Measurements from ENCODE around the gene HOOK1.
"Not testable (repeated sequence)": the region's sequence is repeated elsewhere in the genome, so short reads cannot be mapped to it uniquely, and the experiment has no call there.

Gene HOOK1

DNA sequence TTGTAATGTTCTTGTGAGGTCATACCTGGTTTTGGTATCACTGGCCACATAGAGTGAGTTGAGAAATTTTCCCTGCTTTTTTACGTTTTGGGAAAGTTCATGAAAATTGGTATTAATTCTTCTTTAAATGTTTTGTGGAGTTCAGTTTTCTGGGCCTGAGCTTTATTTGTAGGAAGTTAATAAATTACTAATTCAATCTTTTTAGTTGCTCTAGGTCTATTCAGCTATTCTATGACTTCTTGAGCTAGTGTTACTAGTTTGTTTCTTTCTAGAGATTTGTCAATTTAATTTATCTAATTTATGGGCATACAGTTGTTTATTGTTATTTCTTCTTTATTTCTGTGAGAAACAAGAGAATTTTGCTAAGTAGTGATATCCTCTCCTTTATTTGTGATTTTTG lies 37.4 kb downstream of the HOOK1 start:
- no peaks in the 10 kb centered on the region for H3K36me3 ChIP-seq (ENCODE audit: control insufficient read depth in 5 of 5, insufficient read depth in 5 of 5, low read length in 5 of 5)
- H3K27ac ChIP-seq (ENCODE audit: low read depth, low read length): no peak overlapping the region
- no peaks in the 10 kb centered on the region for H3K4me1 ChIP-seq (ENCODE audit: control insufficient read depth in 5 of 5, insufficient read depth in 5 of 5, low read length in 5 of 5)
- H3K4me3 ChIP-seq (ENCODE audit: low read depth in 1 of 5, low read length in 5 of 5): no peak overlapping the region
- no peaks in the 10 kb centered on the region for H3K27me3 ChIP-seq (ENCODE audit: control insufficient read depth in 5 of 5, insufficient read depth in 4 of 5, low read length in 5 of 5)
- H3K9me3 ChIP-seq (ENCODE audit: control insufficient read depth in 5 of 5, low read length in 5 of 5): no peaks in the 10 kb centered on the region
- no peak overlapping the region for H3K9ac ChIP-seq (ENCODE audit: low read length in 5 of 5)

GRCh38 chr1:59855297-59855696 lies 40.5 kb downstream of the HOOK1 start:
- H3K27ac ChIP-seq (ENCODE audit: low read depth, low read length); H3K9me3 ChIP-seq (ENCODE audit: control insufficient read depth in 5 of 5, low read length in 5 of 5); H3K36me3 ChIP-seq (ENCODE audit: control insufficient read depth in 5 of 5, insufficient read depth in 5 of 5, low read length in 5 of 5): not testable (repeated sequence)

DNA sequence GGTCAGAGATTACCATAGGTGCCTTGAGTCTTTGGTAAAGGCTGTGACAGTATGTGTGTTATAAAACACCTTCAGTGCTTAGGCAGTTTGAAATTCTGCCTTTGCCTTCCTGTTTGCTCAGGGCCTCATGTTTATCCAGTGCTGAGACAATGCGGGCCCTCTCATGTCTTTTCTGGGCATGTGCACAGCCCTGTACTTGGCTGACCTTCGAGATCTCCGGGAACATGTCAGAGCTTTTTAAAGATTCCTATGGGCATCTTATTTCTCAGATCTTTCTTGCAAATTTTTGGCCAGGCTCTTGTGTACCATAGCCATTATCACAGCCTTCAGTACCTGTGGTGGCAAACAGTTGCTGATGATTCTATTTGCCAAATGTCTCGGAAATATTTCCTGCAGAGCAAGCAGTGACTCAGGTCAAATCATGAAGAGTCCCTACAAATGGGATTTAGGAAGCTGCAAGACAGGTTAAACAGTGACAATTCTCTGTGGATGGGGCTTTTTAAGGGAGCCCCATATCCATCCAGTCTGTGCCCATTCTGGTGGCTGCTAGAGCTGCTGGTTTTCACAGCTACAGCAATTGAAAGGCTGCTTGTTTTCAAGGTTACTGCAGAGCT lies 42.1 kb downstream of the HOOK1 start:
- Histone ChIP-seq H3K4me3 (ENCODE audit: low read depth in 1 of 5, low read length in 5 of 5) (no peak overlapping the region), H3K27ac (ENCODE audit: low read depth, low read length) (no peak overlapping the region), H3K9me3 (ENCODE audit: control insufficient read depth in 5 of 5, low read length in 5 of 5) (no peaks in the 10 kb centered on the region), H3K4me1 (ENCODE audit: control insufficient read depth in 5 of 5, insufficient read depth in 5 of 5, low read length in 5 of 5) (no peaks in the 10 kb centered on the region), H3K36me3 (ENCODE audit: control insufficient read depth in 5 of 5, insufficient read depth in 5 of 5, low read length in 5 of 5) (no peaks in the 10 kb centered on the region), H3K27me3 (ENCODE audit: control insufficient read depth in 5 of 5, insufficient read depth in 4 of 5, low read length in 5 of 5) (no peaks in the 10 kb centered on the region), H3K9ac (ENCODE audit: low read length in 5 of 5) (no peak overlapping the region)

More at GRCh38 chr1:59855297-59855696, 40.5 kb downstream of the HOOK1 start:
- H3K9ac ChIP-seq (ENCODE audit: low read length in 5 of 5); H3K4me1 ChIP-seq (ENCODE audit: control insufficient read depth in 5 of 5, insufficient read depth in 5 of 5, low read length in 5 of 5); H3K27me3 ChIP-seq (ENCODE audit: control insufficient read depth in 5 of 5, insufficient read depth in 4 of 5, low read length in 5 of 5); H3K4me3 ChIP-seq (ENCODE audit: low read depth in 1 of 5, low read length in 5 of 5): not testable (repeated sequence)

GRCh38 chr1:59857679-59858354 lies 43.1 kb downstream of the HOOK1 start:
- Histone ChIP-seq H3K9me3 (ENCODE audit: control insufficient read depth in 5 of 5, low read length in 5 of 5) (no peaks in the 10 kb centered on the region), H3K4me3 (ENCODE audit: low read depth in 1 of 5, low read length in 5 of 5) (no peak overlapping the region), H3K9ac (ENCODE audit: low read length in 5 of 5) (no peak overlapping the region), H3K36me3 (ENCODE audit: control insufficient read depth in 5 of 5, insufficient read depth in 5 of 5, low read length in 5 of 5) (no peaks in the 10 kb centered on the region), H3K27ac (ENCODE audit: low read depth, low read length) (no peak overlapping the region), H3K27me3 (ENCODE audit: control insufficient read depth in 5 of 5, insufficient read depth in 4 of 5, low read length in 5 of 5) (no peaks in the 10 kb centered on the region), H3K4me1 (ENCODE audit: control insufficient read depth in 5 of 5, insufficient read depth in 5 of 5, low read length in 5 of 5) (no peaks in the 10 kb centered on the region)

DNA sequence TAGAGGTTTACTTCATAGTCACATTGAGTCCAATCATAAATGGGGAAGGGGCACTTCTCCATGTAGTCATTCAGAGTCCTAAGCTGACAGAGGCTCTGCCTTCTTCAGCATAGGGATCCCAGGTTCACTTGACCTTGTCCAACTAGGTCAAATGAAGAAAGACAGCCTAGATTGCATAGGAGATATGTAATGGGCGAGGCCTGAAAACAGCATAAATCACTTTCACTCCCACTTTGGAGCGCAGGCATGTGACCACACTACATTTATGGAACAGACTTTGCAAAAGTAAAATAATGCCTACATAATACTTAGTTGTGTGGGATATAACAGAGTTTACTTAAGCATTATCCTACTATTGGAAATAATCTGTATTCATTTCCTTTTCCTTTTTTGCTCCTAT lies 51.7 kb downstream of the HOOK1 start:
- Histone ChIP-seq H3K27ac (ENCODE audit: low read depth, low read length) (no peak overlapping the region), H3K9me3 (ENCODE audit: control insufficient read depth in 5 of 5, low read length in 5 of 5) (no peaks in the 10 kb centered on the region), H3K27me3 (ENCODE audit: control insufficient read depth in 5 of 5, insufficient read depth in 4 of 5, low read length in 5 of 5) (no peaks in the 10 kb centered on the region)

DNA sequence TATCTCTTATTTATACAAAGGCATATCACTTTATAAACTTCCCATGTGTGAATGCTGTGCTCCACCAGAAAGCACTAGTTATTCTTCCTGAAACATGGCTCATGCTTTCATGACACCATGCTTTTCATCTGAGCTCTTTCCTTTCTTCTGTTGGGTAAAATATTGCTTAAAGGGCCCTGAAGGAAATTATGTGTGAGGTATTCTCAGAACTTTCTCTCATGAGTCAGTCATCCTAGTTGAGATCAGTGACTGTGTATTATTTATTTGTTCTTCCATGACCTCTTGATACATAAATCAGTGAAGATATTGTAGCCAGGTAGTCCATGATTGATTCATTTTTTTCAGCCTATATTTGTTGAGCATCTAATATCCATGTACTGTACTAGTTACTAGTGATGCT lies 57.0 kb downstream of the HOOK1 start:
- Histone ChIP-seq H3K4me1 (ENCODE audit: control insufficient read depth in 5 of 5, insufficient read depth in 5 of 5, low read length in 5 of 5) (no peaks in the 10 kb centered on the region), H3K4me3 (ENCODE audit: low read depth in 1 of 5, low read length in 5 of 5) (no peak overlapping the region), H3K27ac (ENCODE audit: low read depth, low read length) (no peak overlapping the region), H3K27me3 (ENCODE audit: control insufficient read depth in 5 of 5, insufficient read depth in 4 of 5, low read length in 5 of 5) (no peaks in the 10 kb centered on the region), H3K36me3 (ENCODE audit: control insufficient read depth in 5 of 5, insufficient read depth in 5 of 5, low read length in 5 of 5) (no peaks in the 10 kb centered on the region), H3K9ac (ENCODE audit: low read length in 5 of 5) (no peak overlapping the region), H3K9me3 (ENCODE audit: control insufficient read depth in 5 of 5, low read length in 5 of 5) (peaks cover 0 to under 1% (median 0%) of the 10 kb centered on the region in 5 donors)

More for the DNA sequence above, 51.7 kb downstream of the HOOK1 start:
- no peaks in the 10 kb centered on the region for H3K36me3 ChIP-seq (ENCODE audit: control insufficient read depth in 5 of 5, insufficient read depth in 5 of 5, low read length in 5 of 5)
- no peaks in the 10 kb centered on the region for H3K4me1 ChIP-seq (ENCODE audit: control insufficient read depth in 5 of 5, insufficient read depth in 5 of 5, low read length in 5 of 5)
- H3K4me3 ChIP-seq (ENCODE audit: low read depth in 1 of 5, low read length in 5 of 5): no peak overlapping the region
- H3K9ac ChIP-seq (ENCODE audit: low read length in 5 of 5): no peak overlapping the region

- H3K36me3 ChIP-seq (ENCODE audit: control insufficient read depth in 5 of 5, insufficient read depth in 5 of 5, low read length in 5 of 5): no peaks in the 10 kb centered on the region
- H3K4me1 ChIP-seq (ENCODE audit: control insufficient read depth in 5 of 5, insufficient read depth in 5 of 5, low read length in 5 of 5): no peaks in the 10 kb centered on the region
- H3K27me3 ChIP-seq (ENCODE audit: control insufficient read depth in 5 of 5, insufficient read depth in 4 of 5, low read length in 5 of 5): no peaks in the 10 kb centered on the region
- no peak overlapping the region for H3K4me3 ChIP-seq (ENCODE audit: low read depth in 1 of 5, low read length in 5 of 5)
- H3K27ac ChIP-seq (ENCODE audit: low read depth, low read length): no peak overlapping the region
- H3K9ac ChIP-seq (ENCODE audit: low read length in 5 of 5): no peak overlapping the region
- peaks cover 0 to 13% (median 0%) of the 10 kb centered on the region in 5 donors for H3K9me3 ChIP-seq (ENCODE audit: control insufficient read depth in 5 of 5, low read length in 5 of 5)
These were observed 62.4 kb downstream of the HOOK1 start for GRCh38 chr1:59877108-59877682.

DNA sequence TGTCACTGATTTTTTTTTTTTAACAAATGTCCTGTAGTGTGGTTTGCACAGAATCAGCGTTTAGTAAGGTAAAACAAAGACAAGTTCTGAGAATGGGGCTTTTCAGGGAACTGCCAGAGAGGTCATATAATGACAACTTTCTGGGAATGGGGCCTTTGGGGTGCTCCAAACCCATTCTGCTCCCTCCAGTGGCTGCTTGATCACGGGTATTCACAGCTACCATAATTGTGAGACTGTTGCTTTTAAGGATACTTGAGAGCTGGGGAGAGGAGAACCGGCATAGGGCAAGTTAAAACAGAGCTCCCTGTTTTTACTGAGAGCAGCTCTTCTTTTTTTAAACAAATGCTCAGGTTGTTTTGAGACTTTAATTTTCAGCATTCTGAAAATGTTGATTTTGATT lies 63.6 kb downstream of the HOOK1 start:
- no peak overlapping the region for H3K27ac ChIP-seq (ENCODE audit: low read depth, low read length)
- no peak overlapping the region for H3K4me3 ChIP-seq (ENCODE audit: low read depth in 1 of 5, low read length in 5 of 5)
- H3K27me3 ChIP-seq (ENCODE audit: control insufficient read depth in 5 of 5, insufficient read depth in 4 of 5, low read length in 5 of 5): no peaks in the 10 kb centered on the region
- peaks cover 0 to 13% (median 0%) of the 10 kb centered on the region in 5 donors for H3K9me3 ChIP-seq (ENCODE audit: control insufficient read depth in 5 of 5, low read length in 5 of 5)
- H3K36me3 ChIP-seq (ENCODE audit: control insufficient read depth in 5 of 5, insufficient read depth in 5 of 5, low read length in 5 of 5): no peaks in the 10 kb centered on the region
- H3K9ac ChIP-seq (ENCODE audit: low read length in 5 of 5): no peak overlapping the region
- no peaks in the 10 kb centered on the region for H3K4me1 ChIP-seq (ENCODE audit: control insufficient read depth in 5 of 5, insufficient read depth in 5 of 5, low read length in 5 of 5)

DNA sequence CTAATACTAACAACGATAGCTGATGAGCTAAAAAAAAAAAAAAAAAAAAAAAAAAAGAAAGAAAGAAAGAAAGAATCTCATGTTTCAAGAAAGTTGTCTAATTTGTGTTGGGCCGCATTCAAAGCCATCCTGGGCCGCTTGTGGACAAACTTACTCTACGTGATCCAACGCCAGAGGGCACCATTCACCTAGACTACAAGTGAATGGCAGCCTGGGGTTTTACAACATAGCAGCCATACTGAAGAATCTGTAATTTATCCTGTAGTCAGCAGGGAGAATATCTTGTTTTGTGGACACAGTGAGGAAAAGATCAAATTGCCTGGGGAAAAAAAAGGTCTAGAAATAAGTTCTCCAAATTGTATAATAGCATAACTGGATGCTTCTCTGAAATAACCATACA lies 64.8 kb downstream of the HOOK1 start:
- no peaks in the 10 kb centered on the region for H3K27me3 ChIP-seq (ENCODE audit: control insufficient read depth in 5 of 5, insufficient read depth in 4 of 5, low read length in 5 of 5)

DNA sequence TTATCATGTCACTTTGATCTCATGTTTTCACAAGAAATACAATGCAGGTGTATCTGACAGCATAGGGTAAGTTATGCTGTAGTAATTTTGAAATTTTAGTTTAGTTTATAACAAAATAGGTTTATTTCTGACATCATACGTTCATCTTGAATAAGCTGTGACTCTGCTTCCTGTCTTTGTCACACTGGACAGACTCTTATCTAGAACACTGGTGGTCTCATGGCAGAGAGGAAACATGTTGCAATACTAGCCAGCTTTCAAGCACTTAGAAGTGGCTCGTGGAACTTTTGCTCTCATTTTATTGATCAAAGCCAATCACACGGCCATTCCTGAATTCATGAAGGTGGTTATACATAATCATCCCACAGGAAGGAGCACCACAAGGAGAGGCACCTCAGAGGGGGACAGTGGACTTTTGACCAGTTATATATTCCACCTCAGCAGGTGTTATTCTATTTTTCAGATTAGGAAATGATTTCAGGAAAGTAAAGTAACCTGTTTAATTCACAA lies 65.3 kb downstream of the HOOK1 start:
- Histone ChIP-seq H3K9me3 (ENCODE audit: control insufficient read depth in 5 of 5, low read length in 5 of 5) (peaks cover 0 to 13% (median 0%) of the 10 kb centered on the region in 5 donors), H3K9ac (ENCODE audit: low read length in 5 of 5) (no peak overlapping the region)

More for the DNA sequence above, 64.8 kb downstream of the HOOK1 start:
- Histone ChIP-seq H3K27ac (ENCODE audit: low read depth, low read length) (no peak overlapping the region), H3K9me3 (ENCODE audit: control insufficient read depth in 5 of 5, low read length in 5 of 5) (peaks cover 0 to 13% (median 0%) of the 10 kb centered on the region in 5 donors), H3K36me3 (ENCODE audit: control insufficient read depth in 5 of 5, insufficient read depth in 5 of 5, low read length in 5 of 5) (no peaks in the 10 kb centered on the region), H3K4me1 (ENCODE audit: control insufficient read depth in 5 of 5, insufficient read depth in 5 of 5, low read length in 5 of 5) (no peaks in the 10 kb centered on the region), H3K9ac (ENCODE audit: low read length in 5 of 5) (no peak overlapping the region), H3K4me3 (ENCODE audit: low read depth in 1 of 5, low read length in 5 of 5) (no peak overlapping the region)

More for the DNA sequence above, 65.3 kb downstream of the HOOK1 start:
- Histone ChIP-seq H3K4me1 (ENCODE audit: control insufficient read depth in 5 of 5, insufficient read depth in 5 of 5, low read length in 5 of 5) (no peaks in the 10 kb centered on the region), H3K27ac (ENCODE audit: low read depth, low read length) (no peak overlapping the region), H3K27me3 (ENCODE audit: control insufficient read depth in 5 of 5, insufficient read depth in 4 of 5, low read length in 5 of 5) (no peaks in the 10 kb centered on the region), H3K36me3 (ENCODE audit: control insufficient read depth in 5 of 5, insufficient read depth in 5 of 5, low read length in 5 of 5) (no peaks in the 10 kb centered on the region), H3K4me3 (ENCODE audit: low read depth in 1 of 5, low read length in 5 of 5) (no peak overlapping the region)

Data from subcutaneous abdominal adipose tissue (tissue), 5 donors.